Stimulated activated CD8-positive, alpha-beta memory T cell treated with anti-CD3 and anti-CD28 coated beads, Interleukin-4, amount 100 ng/mL, for 48 hours (primary cell): ENCODE measurements around the gene COX7B.
A peak's percentile ranks its signal among the peaks of the same experiment; 100 is the strongest.
"Not testable (repeated sequence)": the region's sequence is repeated elsewhere in the genome, so short reads cannot be mapped to it uniquely, and the experiment has no call there.

Source experiments
- DNase-seq: peaks from one replicate; pipeline ENCODE4 v3.0.0-alpha.2; 2020

COX7B gene, protein sequence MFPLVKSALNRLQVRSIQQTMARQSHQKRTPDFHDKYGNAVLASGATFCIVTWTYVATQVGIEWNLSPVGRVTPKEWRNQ

DNA sequence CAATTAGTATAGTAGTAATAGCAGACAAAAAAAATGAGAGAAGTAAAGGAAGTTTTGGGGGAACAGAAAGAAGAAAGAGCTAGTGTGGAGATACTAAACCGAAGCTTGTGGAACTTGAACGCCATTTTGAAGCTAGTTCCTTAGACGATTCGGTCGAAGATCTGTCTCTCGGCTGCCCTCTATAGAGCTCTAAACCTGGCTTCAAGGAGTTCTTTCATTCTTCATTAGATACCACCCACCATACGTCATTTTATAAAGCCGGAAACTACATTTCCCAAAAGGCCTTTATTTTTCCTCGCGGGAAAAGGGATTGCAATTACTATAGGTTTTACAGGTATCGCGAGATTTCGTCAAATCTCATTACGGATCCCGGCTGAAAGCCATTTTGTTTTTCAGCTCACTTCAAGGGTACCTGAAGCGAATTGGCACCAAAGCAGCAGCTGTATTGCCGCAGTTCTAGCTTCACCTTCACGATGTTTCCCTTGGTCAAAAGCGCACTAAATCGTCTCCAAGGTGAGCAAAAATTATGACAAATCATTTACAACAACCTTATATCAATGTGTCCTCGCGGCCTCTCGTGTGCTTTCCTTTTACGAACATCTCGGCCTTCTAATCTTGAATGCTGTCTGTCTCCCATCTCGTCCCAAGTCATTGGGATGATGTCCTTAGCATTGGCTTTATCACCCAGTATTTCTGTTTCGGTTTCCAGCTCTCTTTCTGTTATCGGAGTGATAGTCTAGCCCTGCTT is at the start of gene COX7B:
Gene COX7B, plus strand, starts transcription at position 388 of the 748 bp plus-strand sequence. Its CDS starts 86 bp downstream, at position 474.
- peak; percentile 54 for DNase-seq

DNA sequence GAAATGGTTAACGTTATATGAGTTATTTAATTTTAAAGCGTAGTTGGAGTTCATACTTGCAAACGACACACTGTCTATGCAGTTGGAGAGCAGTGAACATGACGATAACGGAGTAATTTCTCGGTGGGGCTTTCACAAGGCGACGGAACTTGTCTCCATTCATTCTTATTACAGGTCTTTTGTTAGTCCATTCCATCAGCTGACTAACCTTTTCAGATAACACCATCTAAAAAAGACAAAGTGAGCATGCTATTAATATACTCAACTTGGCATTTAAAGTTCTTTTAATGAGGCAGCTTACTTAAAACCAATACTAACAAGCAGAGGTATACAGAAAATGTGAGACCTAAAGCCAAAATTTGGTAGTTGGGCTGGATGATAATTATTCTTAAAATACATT is 23.9 kb upstream of the COX7B start:
- no peak for DNase-seq

DNA sequence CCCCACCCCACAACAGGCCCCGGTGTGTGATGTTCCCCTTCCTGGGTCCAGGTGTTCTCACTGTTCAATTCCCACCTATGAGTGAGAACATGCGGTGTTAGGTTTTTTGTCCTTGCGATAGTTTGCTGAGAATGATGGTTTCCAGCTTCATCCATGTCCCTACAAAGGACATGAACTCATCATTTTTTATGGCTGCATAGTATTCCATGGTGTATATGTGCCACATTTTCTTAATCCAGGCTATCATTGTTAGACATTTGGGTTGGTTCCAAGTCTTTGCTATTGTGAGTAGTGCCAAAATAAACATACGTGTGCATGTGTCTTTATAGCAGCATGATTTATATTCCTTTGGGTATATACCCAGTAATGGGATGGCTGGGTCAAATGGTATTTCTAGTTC is 17.9 kb upstream of the COX7B start:
- DNase-seq: not testable (repeated sequence)

DNA sequence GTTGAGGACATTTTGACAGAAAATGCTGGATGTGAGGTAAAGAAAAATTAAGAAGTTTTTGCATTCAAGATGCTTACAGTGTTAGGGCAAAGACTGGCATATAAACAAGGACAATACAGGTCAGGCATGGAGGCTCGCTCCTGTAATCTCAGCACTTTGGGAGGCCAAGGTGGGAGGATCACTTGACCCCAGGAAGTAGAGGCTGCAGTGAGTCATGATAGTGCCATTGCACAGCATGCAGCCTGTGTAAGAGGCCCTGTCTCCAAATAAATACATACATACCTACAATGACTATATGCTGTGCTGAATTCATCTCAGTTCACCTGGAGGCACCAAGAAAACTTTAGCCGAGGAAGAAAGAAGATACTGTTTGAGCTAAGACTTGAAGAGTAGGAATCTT is 6.4 kb upstream of the COX7B start:
- no peak for DNase-seq

DNA sequence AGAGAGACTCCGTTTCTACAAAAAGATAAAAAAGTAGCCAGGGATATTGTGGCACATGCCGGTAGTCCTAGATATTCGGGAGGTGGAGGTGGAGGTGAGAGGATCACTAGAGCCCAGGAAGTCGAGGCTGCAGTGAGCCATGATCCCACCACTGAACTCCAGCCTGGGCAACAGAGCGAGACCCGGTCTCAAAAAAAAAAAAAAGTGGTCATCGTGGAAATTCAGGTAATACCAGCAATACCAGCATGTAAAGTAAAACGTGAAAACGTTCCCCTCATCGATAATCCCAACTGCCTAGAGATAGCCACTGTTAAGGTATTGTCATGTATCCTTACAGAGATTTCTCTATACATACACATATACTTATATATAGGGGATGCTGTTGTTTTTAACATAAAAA is 5.6 kb upstream of the COX7B start:
- DNase-seq: no peak

DNA sequence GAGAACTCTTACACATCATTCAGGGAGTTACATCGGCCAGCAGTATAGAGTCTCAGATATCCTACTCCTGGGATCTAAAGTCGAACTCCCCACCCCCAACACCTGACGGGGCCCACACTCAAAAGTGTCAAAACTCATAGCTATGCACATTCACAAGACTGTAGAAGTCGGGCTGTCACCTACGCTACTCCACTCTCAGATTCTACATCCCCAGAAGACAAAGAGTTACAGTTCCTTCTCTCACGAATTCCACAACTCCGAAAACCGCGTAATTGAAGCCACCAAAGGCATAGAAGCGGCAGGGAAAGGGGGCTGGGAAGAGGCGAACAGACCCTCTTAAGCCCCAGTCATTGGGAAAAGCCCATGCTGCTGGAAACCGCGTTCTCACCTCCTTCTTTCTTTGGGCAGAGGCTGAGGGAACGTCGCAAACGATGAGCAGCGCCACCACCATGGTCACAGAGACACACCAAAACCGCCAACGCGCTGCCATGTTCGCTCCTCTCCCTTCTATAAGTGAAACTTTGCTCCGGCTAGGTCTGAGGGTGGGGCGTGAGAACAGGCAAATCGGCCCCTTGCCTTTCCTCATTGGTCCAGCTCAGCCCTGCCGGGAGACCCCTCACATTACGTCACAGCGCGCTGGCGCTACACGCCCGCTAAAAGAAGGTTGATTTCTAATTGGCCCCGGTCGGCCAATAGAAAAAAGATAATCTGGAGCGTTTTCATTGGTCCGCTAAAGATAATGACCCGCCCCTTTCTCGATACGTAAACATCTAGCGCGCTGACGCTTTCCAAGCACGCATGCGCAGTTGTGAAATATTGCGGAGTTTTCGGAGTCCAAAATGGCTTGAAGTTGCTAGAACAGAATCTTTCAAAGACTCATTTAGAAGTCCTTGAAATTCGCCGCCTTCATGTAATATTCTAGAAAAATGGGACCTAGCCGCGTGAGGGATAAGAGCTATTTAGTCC is 4.1 kb upstream of the COX7B start, which contains the start of gene MAGT1:
Gene MAGT1, minus strand, starts transcription at position 515 of the 966 bp plus-strand sequence. Its CDS starts 25 bp downstream, at position 490.
- DNase-seq: peak; percentile 87

DNA sequence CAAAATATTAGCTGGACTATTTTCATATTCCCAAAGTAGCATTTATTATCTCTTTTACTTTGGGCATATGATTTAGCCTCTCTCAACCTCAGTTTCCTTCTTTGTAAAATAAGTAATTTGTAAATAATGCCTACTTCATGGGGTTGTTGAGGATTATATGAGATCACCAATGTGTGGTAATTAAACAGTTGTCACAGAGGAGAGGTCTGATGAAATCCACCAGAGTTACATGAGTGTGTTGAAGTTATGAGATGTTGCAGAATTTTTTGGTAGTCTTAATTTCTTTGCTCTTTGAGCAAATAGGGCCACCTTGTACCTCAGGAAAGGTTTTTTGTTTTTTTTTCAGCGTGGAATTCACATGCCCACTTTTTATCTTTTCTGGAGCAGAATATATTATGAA is 1.4 kb downstream of the COX7B start:
- no peak for DNase-seq

DNA sequence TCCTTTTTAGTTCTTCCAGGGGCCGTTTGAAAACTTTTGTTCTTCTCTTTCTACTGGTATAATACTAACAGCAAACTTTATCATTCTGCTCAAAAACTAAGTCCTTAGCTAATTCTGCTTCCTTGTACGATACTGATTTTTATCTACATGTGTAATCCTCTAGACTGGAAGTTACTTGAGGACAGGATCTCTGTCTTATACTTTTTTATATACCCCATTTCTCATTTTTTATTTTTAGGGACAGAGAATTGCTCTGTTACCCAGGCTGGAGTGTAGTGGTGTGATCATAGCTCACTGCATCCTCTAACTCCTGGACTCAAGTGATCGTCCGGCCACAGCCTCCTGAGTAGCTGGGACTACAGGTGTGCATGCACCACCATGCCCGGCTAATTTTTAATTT is 2.2 kb downstream of the COX7B start:
- DNase-seq: no peak

DNA sequence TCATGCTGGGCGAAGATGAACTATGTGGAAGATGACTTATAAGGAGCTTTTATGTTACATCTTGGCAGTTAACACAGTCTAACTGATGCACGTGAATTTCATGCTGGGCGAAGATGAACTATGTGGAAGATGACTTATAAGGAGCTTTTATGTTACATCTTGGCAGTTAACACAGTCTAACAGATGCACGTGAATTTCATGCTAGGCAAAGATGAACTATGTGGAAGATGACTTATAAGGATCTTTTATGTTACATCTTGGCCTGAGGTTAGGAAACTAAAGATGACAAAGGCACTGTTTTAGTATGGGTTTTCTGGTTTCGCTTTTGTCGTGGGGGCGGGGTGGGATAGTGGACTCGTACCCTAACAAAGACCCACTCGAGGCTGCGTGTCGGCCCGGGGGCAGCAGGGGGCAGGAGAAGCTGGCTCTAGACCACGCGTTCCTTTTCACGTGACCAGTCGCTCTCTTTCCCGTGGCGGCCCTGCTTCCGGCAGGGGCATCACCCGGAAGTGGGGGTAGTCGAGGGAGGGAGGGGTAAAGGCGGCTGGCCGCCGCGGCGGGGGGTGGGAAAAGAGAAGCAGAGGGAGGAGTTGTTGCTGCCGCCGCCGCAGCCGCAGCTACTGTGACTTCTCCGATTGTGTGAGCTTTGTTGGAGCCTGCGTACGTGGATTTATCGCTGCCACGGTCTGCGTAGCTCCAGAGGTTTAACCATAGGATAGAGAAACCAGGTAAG is 11.0 kb downstream of the COX7B start, which contains the start of gene ATP7A:
Gene ATP7A, plus strand, starts transcription at position 586 of the 733 bp plus-strand sequence. CDS start 60,949 bp downstream, outside the sequence.
- peak; percentile 90 for DNase-seq

DNA sequence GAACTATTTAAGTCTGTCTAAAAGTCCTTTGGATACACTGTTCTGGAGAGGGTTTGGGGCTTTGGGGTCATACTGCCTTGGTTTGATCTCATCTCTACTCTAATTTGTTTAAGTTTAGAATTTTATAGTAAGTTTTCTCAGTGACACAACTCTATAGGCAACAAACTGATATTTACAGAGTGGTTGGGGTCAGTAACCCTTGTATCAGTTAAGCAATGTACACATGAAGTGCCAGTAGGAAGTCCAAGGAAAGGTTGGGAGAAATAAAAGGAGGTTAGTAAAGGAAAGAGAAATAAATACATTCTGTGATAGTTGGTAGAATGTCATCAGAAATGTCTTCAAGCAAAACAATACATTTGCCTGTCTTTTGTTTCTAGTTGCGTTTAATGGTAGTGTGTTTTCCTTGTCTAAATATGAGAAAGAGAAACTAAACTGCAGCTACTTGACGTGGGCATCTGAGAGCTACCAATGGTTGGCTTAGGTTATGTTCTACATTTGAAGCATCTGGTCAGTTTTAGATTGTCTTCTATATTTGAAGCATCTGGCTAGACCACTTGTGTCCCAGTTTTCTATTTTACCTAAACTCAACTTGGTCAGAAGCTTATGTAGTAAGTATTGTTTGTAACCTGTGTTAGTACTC is 18.1 kb downstream of the COX7B start:
- no peak for DNase-seq

DNA sequence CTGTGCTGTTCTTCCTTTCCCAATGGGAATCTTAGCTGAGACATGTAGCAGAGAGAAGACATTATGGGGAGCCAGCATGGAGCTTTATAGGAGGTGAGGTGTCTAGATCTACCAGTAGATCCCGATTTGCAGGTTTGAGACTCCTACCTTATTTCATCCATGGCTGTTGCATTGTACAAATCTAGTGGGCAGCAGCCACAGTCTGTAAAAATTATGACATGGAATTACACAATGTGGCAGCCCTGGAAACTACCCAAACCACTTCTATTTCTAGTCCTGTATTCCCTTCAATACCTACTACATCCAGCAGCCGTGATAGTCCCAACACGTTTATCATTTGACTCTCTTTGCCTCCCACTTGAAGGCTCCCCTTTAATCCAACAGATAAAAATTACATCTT is 19.3 kb downstream of the COX7B start:
- DNase-seq: no peak

DNA sequence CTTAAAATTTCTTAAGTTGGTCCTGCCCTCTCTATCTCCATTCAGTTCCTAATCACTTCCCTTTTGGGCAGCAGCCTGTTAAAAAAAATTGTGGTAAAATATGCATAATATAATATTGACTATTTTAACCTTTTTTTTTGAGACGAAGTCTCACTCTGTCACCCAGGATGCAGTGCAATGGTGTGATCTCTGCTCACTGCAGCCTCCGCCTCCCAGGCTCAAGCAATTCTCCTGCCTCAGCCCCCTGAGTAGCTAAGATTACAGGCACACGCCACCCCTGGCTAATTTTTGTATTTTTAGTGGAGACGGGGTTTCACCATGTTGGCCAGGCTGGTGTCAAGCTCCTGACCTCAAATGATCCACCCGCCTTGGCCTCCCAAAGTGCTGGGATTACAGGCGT is 20.1 kb downstream of the COX7B start:
- not testable (repeated sequence) for DNase-seq

DNA sequence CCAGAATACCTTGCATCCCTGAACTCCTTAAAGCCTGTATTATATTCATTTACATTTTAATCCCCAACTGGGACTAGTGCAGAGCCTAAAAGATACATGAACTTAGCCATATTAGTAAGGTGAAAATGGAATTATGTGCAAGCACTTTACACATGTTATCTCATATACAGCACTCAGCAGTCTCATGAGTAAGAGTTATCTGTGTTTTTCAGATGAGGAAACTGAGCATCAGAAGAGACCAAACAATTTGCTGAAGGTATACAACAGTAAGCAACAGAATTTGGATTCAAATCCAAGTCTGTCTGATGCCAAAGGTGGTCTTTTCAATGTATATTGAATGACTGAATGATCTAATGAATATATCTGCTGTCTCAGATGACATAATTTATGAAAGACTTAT is 23.5 kb downstream of the COX7B start:
- DNase-seq: no peak

DNA sequence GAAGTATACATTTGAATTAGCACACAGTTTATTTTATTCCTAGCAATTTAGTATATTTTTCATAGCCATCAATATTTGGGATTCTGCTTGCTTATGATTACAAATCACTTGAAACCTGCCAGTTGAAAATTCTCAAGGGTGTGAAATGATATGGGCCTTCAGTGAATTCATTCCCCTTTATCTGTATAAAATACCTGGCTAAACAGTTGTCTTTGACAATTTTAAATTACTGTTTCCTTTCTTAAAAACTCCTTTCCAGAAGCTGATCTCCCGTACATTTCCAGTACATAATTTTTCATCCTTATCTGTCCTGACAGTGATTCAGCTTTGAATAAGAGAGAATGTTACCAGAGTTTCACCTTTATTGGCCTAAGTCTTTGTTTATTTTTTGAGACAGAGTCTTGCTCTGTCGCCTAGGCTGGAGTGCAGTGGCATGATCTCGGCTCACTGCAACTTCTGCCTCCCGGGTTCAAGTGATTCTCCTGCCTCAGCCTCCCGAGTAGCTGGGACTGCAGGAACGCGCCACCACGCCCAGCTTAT is 25.1 kb downstream of the COX7B start:
- DNase-seq: no peak

DNA sequence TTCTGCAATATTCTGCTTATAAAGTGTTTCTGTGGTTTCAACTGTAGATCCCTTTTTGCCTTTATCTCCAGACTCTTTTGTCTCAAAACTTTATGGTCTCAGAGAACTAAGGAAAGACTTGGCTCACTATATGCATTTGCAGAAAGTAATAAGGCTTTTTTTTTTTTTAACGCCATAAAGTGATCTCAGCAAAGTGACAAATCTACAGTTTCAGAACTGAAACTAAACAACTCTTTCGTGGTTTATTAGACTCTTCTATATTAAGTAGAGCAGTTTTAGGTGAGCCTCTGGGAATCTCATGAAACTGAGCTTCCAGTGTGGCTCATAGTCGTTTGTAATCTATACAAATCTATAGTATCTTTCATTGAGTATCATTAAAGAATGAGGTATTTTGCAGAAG is 26.5 kb downstream of the COX7B start:
- DNase-seq: no peak

DNA sequence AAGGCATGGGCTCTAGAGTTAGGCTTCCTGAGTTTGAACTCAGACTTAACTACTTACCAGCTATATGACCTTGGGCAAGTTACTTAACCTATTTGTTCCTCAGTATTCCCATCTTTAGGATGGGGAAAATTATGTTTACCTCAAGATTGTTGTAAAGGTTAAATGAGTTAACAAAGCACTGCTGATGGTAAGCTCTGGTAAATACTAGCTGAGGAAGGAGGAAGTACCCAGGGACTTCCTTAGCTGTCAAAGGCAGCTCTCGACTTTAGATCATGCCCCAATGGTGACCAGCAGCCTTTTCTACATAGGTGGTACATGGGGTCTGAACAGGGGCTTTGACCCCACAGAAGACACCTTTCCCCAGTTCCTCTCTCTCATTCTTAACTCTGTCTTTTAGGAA is 31.3 kb downstream of the COX7B start:
- DNase-seq: no peak

DNA sequence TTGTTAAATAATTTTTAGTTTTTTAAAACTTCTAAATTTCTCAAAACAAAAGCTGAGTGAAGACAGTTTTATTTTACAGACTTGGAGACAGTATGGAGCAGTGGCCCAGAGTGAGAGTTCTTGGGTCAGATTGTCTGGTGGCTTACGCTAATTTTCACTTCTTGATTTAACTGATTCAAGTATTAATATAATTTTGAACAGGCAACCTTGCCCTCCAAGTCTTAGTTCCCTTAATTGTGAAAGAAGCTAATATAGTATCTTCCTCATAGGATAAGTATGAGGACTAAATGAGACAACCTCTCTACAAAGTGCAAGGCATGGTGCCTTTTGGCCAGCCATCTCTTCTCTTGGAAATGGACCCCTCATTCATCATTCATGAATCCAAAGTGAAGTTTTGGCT is 36.6 kb downstream of the COX7B start:
- no peak for DNase-seq

DNA sequence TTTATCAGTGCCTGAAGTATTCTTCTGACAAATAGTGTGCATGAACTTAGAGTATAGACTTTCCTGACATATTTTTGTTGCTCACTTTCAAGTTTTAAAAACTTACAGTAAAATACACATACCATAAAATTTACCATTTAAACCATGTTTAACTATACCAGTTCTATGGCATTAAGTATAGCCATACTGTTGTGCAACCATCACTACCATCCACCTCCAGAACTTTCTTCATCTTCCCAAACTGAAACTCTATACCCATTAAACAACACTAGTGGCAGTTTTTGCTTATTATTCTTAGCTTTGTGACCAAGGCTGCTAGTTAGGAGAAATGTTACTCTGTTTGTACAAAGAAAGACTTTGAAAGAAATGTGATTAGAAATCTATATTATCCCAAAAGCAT is 37.0 kb downstream of the COX7B start:
- no peak for DNase-seq

DNA sequence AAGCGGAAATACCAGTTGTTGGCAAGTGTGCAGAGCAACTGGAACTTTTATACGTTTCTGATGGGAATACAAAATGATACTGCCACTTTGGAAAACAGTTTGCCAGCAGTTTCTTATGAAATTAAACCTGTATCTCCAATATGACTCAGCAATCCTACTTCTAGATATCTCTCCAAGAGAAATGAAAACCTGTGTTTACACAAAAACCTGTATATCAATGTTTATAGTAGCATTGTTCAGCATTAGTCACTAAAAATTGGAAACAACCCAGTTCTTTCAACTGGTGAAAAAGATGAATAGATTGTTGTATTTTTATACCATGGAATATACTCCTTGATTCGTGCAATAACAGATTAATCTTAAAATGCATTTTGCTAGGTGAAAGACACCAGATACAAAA is 38.0 kb downstream of the COX7B start:
- DNase-seq: no peak

DNA sequence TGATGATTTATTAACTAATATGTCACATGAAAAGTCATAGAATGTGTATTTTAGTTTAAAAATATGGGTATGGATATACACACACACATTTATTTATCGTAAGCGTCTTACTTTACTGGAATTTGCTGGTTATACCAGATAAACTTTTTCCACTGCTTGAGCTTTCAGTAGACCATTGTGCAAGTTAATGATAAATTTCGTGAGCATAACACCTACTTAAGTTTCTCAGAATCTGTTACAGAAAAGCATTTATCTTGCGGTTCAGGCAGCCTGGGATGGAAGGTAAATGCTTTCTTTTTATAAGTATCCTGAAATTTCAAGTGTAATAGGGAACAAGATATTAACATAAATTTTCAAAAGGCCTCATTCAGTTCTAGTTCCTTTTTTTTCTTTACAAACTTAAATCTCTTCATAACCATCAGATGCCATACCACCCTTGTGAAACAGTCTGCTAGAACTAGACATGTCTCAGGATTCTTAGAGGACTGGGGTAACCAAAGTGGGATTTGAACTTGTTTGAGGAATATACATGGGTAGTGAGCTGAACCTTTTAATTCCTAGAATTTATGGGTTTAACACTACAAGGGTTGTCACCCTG is 38.9 kb downstream of the COX7B start:
- no peak for DNase-seq

DNA sequence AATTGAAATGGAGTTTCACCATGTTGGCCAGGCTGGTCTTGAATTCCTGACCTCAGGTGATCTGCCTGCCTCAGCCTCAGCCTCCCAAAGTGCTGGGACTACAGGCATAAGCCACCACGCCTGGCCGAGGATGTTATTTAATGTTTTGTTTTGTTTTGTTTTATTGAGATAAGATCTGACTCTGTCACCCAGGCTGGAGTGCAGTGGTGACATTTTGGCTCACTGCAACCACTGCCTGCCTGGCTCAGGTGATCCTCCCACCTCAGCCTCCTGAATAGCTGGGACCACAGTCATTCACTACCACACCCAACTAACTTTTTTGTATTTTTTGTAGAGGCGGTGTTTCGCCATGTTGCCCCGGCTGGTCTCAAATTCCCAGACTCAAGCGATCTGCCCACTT is 45.8 kb downstream of the COX7B start:
- DNase-seq: not testable (repeated sequence)
